ENCODE results near the gene MS4A15. TPM values are rescaled to one million over a fixed set of nuclear protein-coding genes. Genes with fewer than 3 reads are reported as not detected.
A peak's percentile ranks its signal among the peaks of the same experiment; 100 is the strongest.

Gene MS4A15
- total RNA-seq, 1 donor from 2014 or later: not detected

GRCh38 chr11:60769811-60770210 is 13.1 kb downstream of the MS4A15 start:
- ChIA-PET CTCF (no interaction called here), POLR2A (no interaction called here)
- no peak for TF ChIP-seq CTCF (IDR thresholded peaks at IDR 0.05)
- peaks cover 30% of the 10 kb centered on the region for H3K27me3 Mint-ChIP-seq
- DNase-seq (no peak), ATAC-seq (ENCODE audit: low read depth) (no peak)
- H3K4me3 Mint-ChIP-seq: no peak overlapping the region
- peaks cover 7% of the 10 kb centered on the region for H3K4me1 Mint-ChIP-seq
- H3K9me3 Mint-ChIP-seq: no peaks in the 10 kb centered on the region
- no peaks in the 10 kb centered on the region for H3K36me3 Mint-ChIP-seq (ENCODE audit: low read depth)
- no peak overlapping the region for H3K27ac Mint-ChIP-seq
- intact Hi-C loops (cut with micrococcal nuclease): loop anchor here (10.0 kb wide), 1 partner anchor 285 kb away; no protein-coding TSS in a partner anchor

- Mint-ChIP-seq H3K9me3 (no peaks in the 10 kb centered on the region), H3K27ac (no peak overlapping the region), H3K4me1 (peaks cover 11% of the 10 kb centered on the region), H3K36me3 (ENCODE audit: low read depth) (no peaks in the 10 kb centered on the region), H3K4me3 (no peak overlapping the region), H3K27me3 (peaks cover 26% of the 10 kb centered on the region)
- TF ChIP-seq CTCF (IDR thresholded peaks at IDR 0.05): no peak
- intact Hi-C loops (cut with micrococcal nuclease): no loop called here
- ATAC-seq (ENCODE audit: low read depth) (no peak), DNase-seq (no peak)
- ChIA-PET CTCF (no interaction called here), POLR2A (no interaction called here)
Measured at GRCh38 chr11:60771146-60771545, 14.5 kb downstream of the MS4A15 start.

GRCh38 chr11:60771879-60772525 is 15.3 kb downstream of the MS4A15 start:
- H3K9me3 Mint-ChIP-seq: no peaks in the 10 kb centered on the region
- intact Hi-C loops (cut with micrococcal nuclease): no loop called here
- no peaks in the 10 kb centered on the region for H3K36me3 Mint-ChIP-seq (ENCODE audit: low read depth)
- H3K4me3 Mint-ChIP-seq: no peak overlapping the region
- ChIA-PET POLR2A (no interaction called here), CTCF (interaction anchor here (8.4 kb wide), 1 partner anchor 8 kb away, joined by 86 read pairs; no protein-coding TSS in a partner anchor)
- peaks cover 11% of the 10 kb centered on the region for H3K4me1 Mint-ChIP-seq
- H3K27me3 Mint-ChIP-seq: peaks cover 24% of the 10 kb centered on the region
- no peak for TF ChIP-seq CTCF (IDR thresholded peaks at IDR 0.05)
- peak overlapping the region; percentile 26 for H3K27ac Mint-ChIP-seq
- DNase-seq (no peak), ATAC-seq (ENCODE audit: low read depth) (peak; percentile 28)

GRCh38 chr11:60772666-60773065 is 16.0 kb downstream of the MS4A15 start:
- DNase-seq (no peak), ATAC-seq (ENCODE audit: low read depth) (no peak)
- peaks cover 23% of the 10 kb centered on the region for H3K27me3 Mint-ChIP-seq
- H3K4me1 Mint-ChIP-seq: peaks cover 11% of the 10 kb centered on the region
- intact Hi-C loops (cut with micrococcal nuclease): no loop called here
- no peak for TF ChIP-seq CTCF (IDR thresholded peaks at IDR 0.05)
- no peaks in the 10 kb centered on the region for H3K36me3 Mint-ChIP-seq (ENCODE audit: low read depth)
- no peaks in the 10 kb centered on the region for H3K9me3 Mint-ChIP-seq
- CTCF ChIA-PET: interaction anchor here (8.4 kb wide), 1 partner anchor 9 kb away, joined by 86 read pairs; no protein-coding TSS in a partner anchor
- H3K27ac Mint-ChIP-seq: no peak overlapping the region
- H3K4me3 Mint-ChIP-seq: no peak overlapping the region
- POLR2A ChIA-PET: no interaction called here

GRCh38 chr11:60774726-60775125 is 18.1 kb downstream of the MS4A15 start:
- Mint-ChIP-seq H3K9me3 (no peaks in the 10 kb centered on the region), H3K4me1 (peaks cover 11% of the 10 kb centered on the region), H3K27me3 (peaks cover 12% of the 10 kb centered on the region), H3K36me3 (ENCODE audit: low read depth) (no peaks in the 10 kb centered on the region), H3K27ac (no peak overlapping the region), H3K4me3 (no peak overlapping the region)
- intact Hi-C loops (cut with micrococcal nuclease): loop anchor here (1.0 to 5.0 kb wide), 5 partner anchors 11 to 507 kb away; no protein-coding TSS in a partner anchor
- DNase-seq: no peak
- CTCF ChIA-PET: interaction anchor here (0.6 to 8.4 kb wide), 8 partner anchors 11 to 939 kb away, joined by 3 to 86 read pairs (median 4); partner anchors contain the start of gene MS4A15
- ATAC-seq (ENCODE audit: low read depth): no peak
- TF ChIP-seq CTCF (IDR thresholded peaks at IDR 0.05): no peak
- POLR2A ChIA-PET: interaction anchor here (0.5 to 1.2 kb wide), 3 partner anchors 10 to 224 kb away, joined by 3 to 7 read pairs (median 7); no protein-coding TSS in a partner anchor

Data from activated B cell treated with CpG ODN at 0.5 μM for 24 hours (primary cell).